Vagina (tissue), 2 donors: ENCODE measurements around the gene ARPP21.

ENCODE experiments used
- POLR2A ChIP-seq, 2 donors: fragments of 450-650 bp; IDR thresholded peaks; one replicate each; pipeline ENCODE4 v1.6.1; 2017; ENCODE audit warnings: antibody characterized with exemption in 2 of 2, mild to moderate bottlenecking in 2 of 2, moderate library complexity in 2 of 2
- POLR2AphosphoS5 ChIP-seq, 2 donors: sonication (generic); formaldehyde crosslinking; IDR thresholded peaks; one replicate each; pipeline ENCODE4 v1.9.0; 2017; ENCODE audit warnings: antibody characterized with exemption in 2 of 2, mild to moderate bottlenecking in 2 of 2, low read depth in 1 of 2; ENCODE audit not compliant: insufficient read depth in 1 of 2
- TF ChIP-seq, protein P1 (sequence below), 3 experiments: fragments of 450-650 bp in 2 of 3; fragments of 200-600 bp in 1 of 3; sonication (generic) in 1 of 3; IDR thresholded peaks; one replicate each; pipeline ENCODE4 v1.5.1; 2017 to 2019; ENCODE audit warnings: antibody characterized with exemption in 3 of 3, mild to moderate bottlenecking in 2 of 3, moderate library complexity in 2 of 3

DNA sequence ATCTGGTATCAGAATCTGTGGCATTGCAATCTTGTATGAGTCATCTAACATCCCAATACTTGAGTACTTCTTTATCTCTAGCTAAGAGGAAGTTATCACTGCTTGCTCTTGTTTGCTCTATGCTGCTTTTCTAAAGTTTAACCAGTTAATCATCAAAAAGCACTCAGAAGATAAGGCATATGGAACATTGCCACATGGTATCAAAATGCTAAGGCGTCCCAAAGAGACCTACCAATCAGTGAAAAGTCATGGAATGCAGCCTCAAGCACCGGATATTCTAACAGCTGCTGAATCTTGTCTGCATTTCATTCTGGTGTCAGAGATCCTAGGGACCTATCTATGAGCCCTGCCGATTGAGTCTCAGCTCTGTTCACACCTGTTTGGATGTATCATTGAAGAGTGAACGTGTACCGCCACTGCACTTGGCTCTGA, 192.8 kb downstream of the ARPP21 start:
- TF ChIP-seq POLR2AphosphoS5 (IDR thresholded peaks at IDR 0.05; ENCODE audit: insufficient read depth in 1 of 2, low read depth in 1 of 2): no peak
- TF ChIP-seq, protein P1, sequence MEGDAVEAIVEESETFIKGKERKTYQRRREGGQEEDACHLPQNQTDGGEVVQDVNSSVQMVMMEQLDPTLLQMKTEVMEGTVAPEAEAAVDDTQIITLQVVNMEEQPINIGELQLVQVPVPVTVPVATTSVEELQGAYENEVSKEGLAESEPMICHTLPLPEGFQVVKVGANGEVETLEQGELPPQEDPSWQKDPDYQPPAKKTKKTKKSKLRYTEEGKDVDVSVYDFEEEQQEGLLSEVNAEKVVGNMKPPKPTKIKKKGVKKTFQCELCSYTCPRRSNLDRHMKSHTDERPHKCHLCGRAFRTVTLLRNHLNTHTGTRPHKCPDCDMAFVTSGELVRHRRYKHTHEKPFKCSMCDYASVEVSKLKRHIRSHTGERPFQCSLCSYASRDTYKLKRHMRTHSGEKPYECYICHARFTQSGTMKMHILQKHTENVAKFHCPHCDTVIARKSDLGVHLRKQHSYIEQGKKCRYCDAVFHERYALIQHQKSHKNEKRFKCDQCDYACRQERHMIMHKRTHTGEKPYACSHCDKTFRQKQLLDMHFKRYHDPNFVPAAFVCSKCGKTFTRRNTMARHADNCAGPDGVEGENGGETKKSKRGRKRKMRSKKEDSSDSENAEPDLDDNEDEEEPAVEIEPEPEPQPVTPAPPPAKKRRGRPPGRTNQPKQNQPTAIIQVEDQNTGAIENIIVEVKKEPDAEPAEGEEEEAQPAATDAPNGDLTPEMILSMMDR (IDR thresholded peaks at IDR 0.05): no peak
- TF ChIP-seq POLR2A (IDR thresholded peaks at IDR 0.05): no peak
